Peyer's patch (tissue), 4 donors: ENCODE data around the gene FGR.

ENCODE experiments used
- POLR2A ChIP-seq, 2 donors: fragments of 450-650 bp; IDR thresholded peaks; one replicate each; pipeline ENCODE4 v1.5.1; 2017; ENCODE audit warnings: antibody characterized with exemption in 2 of 2, mild to moderate bottlenecking in 2 of 2, moderate library complexity in 2 of 2
- TF ChIP-seq, protein P1 (sequence below), 6 experiments: fragments of 450-650 bp in 4 of 6; fragments of 200-600 bp in 2 of 6; sonication (generic) in 1 of 6; IDR thresholded peaks; one replicate each; pipeline ENCODE4 v1.5.1; 2017 to 2019; ENCODE audit warnings: antibody characterized with exemption in 6 of 6, mild to moderate bottlenecking in 3 of 6, moderate library complexity in 1 of 6

DNA sequence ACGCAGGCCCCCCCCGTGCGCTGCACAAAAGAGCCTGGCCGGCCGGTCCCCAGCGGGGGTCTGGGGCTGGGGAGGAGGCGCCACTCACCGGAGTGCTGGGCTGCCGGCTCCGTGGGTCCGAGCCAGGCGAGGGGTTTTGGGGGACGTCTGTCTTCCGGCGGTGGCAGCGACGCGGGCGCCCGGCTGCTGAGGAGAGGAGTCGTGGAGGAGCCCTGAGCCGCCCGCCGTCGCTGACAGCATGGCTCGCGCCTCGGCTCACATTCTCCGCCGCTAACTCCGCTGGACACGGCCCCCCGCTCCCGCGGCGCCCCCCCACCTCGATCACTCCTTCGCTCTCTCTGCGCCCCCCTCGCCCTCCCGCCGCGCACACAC, 31.7 kb downstream of the FGR start:
- no peak for TF ChIP-seq POLR2A (IDR thresholded peaks at IDR 0.05)
- TF ChIP-seq, protein P1, sequence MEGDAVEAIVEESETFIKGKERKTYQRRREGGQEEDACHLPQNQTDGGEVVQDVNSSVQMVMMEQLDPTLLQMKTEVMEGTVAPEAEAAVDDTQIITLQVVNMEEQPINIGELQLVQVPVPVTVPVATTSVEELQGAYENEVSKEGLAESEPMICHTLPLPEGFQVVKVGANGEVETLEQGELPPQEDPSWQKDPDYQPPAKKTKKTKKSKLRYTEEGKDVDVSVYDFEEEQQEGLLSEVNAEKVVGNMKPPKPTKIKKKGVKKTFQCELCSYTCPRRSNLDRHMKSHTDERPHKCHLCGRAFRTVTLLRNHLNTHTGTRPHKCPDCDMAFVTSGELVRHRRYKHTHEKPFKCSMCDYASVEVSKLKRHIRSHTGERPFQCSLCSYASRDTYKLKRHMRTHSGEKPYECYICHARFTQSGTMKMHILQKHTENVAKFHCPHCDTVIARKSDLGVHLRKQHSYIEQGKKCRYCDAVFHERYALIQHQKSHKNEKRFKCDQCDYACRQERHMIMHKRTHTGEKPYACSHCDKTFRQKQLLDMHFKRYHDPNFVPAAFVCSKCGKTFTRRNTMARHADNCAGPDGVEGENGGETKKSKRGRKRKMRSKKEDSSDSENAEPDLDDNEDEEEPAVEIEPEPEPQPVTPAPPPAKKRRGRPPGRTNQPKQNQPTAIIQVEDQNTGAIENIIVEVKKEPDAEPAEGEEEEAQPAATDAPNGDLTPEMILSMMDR (IDR thresholded peaks at IDR 0.05), result no peak
